HG03442 (cell line): ENCODE results near the gene NATD1.
"Not testable (repeated sequence)": the region's sequence is repeated elsewhere in the genome, so short reads cannot be mapped to it uniquely, and the experiment has no call there.

Source experiments
- ATAC-seq: cut with Tn5 transposase; IDR thresholded peaks from one replicate; pipeline ENCODE4 v1.9.1; 2021; ENCODE audit warnings: mild to moderate bottlenecking, moderate library complexity; ENCODE audit not compliant: unreplicated experiment

Gene NATD1

GRCh38 chr17:21194703-21195102, 58.5 kb downstream of the NATD1 start:
- ATAC-seq, result no peak

GRCh38 chr17:21194226-21194625, 59.0 kb downstream of the NATD1 start:
- no peak for ATAC-seq

- no peak for ATAC-seq
Observed at GRCh38 chr17:21193031-21193430, 60.2 kb downstream of the NATD1 start.

DNA sequence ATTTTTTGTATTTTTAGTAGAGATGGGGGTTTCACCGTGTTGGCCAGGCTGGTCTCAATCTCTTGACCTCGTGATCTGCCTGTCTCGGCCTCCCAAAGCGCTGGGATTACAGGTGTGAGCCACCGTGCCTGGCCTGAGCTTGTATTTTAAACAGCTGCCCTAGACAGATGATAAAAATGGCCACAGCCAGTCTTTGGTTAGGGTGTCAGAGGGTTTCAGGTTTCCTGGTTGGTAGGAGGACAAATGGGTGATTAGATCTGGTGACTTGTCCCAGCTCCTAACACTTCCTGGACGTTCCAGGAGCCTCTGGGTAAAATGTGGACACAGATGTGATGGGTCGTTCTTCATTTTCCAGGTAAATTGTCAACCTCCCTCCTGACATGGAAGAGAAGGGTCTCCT, 60.8 kb downstream of the NATD1 start:
- ATAC-seq, result not testable (repeated sequence)

DNA sequence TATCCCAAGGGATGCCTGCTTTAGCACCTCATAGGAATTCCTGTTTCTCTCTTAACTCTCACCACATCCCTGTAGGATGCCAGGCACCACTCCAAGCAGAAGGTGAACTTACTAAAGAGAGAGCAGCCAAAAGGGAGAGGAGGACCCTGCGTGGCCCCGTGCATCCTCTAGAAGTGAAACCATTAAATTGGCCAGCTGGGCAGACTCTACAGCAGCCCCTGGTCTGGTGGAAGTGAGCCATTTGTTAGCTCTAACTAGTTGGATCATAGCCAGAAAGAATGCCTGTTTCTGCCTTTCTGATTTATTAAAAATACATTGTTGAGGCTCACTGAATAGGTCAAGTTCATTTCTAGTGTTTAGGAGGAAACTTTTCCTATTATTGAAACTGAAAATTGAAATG, 61.5 kb downstream of the NATD1 start:
- no peak for ATAC-seq

DNA sequence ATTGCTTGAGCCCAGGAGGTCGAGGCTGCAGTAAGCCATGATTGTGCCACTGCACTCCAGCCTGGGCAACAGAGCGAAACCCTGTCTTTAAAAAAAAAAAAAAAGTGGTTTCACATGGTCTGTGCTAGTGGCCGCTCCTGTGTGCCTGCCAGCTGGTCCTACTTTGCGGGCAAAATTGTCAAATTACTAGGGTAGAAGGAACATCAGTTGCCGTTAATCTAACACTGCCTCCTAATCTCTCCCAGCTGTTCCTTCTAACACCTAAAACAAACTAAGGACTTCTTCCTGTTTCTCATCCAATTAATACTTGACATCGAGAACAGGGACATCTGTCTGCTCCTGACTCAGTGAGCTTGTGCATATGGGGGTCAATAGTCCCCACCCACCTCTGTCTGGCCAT, 63.1 kb downstream of the NATD1 start:
- ATAC-seq, result no peak

DNA sequence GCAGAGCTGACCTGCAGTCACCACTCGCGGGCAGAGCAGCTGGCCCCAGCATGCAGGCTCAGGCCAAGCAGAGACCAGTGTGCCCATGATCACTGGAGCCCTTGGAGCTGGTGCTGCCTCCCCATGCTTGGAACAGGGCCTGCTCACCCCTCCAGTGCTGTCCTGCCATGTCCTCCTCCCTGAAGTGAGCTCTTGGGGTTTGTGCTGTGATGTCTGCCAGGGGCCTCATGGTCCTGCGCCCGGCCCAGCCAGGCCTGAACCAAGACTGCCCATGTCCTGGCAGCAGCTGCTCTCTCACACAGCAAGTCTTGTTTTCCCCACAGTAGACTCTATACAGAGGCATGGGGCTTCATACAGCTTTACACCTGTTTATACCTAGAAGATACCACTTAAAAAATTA, 63.8 kb downstream of the NATD1 start:
- no peak for ATAC-seq
